Prostate gland (tissue), 2 donors: ENCODE measurements around the gene UPK1A. TPM values are rescaled to one million over a fixed set of nuclear protein-coding genes. Genes with fewer than 3 reads are reported as not detected.
A peak's percentile ranks its signal among the peaks of the same experiment; 100 is the strongest.

Experiments
- DNase-seq: peaks from one replicate; pipeline ENCODE4 v3.0.0-alpha.2; 2019; ENCODE audit warnings: low spot score
- H3K27ac ChIP-seq, 2 donors: fragments of 200-600 bp; sonication (generic); 2 replicates each; pipeline ENCODE4 v1.5.1; 2017 to 2019
- H3K27me3 ChIP-seq: fragments of 200-600 bp; sonication (generic); replicated peaks from 2 replicates; pipeline ENCODE4 v1.5.1; 2019; ENCODE audit not compliant: insufficient read depth
- H3K36me3 ChIP-seq, 2 donors: fragments of 200-600 bp; sonication (generic); 1 replicate in 1 of 2; 2 replicates in 1 of 2; pipeline versions ENCODE4 v1.5.1 to v1.8.1; 2017 to 2019
- H3K4me1 ChIP-seq: fragments of 200-600 bp; sonication (generic); replicated peaks from 2 replicates; pipeline ENCODE4 v1.5.1; 2019
- H3K4me3 ChIP-seq, 2 donors: fragments of 200-600 bp; sonication (generic); 2 replicates each; pipeline ENCODE4 v1.5.1; 2017 to 2019
- H3K9me3 ChIP-seq: fragments of 200-600 bp; sonication (generic); 2 replicates; pipeline ENCODE4 v1.5.1; 2017
- POLR2A ChIP-seq: fragments of 450-650 bp; IDR thresholded peaks from one replicate; pipeline ENCODE4 v1.6.1; 2016; ENCODE audit warnings: antibody characterized with exemption, mild to moderate bottlenecking
- POLR2AphosphoS5 ChIP-seq: sonication (generic); formaldehyde crosslinking; IDR thresholded peaks from one replicate; pipeline ENCODE4 v1.6.1; 2017; ENCODE audit warnings: antibody characterized with exemption
- WGBS: methylation state at CpG from one replicate; pipeline ENCODE4 v1.1.5; 2018; 5-methylcytosine and 5-hydroxymethylcytosine counted together
- intact Hi-C: fragments of 100-400 bp; cut with DNase I; formaldehyde crosslinking; loops from one replicate; pipeline ENCODE4 v1.14.2; 2022
- total RNA-seq, 2 donors: library from RNA; depleted of rRNA; stranded (reverse); fragments of >200 nt; gene quantifications; one replicate each; pipeline ENCODE4 v1.1.0, GENCODE V29; 2016
- TF ChIP-seq, protein P1 (sequence below), 4 experiments: fragments of 200-600 bp in 2 of 4; fragments of 450-650 bp in 2 of 4; sonication (generic) in 2 of 4; IDR thresholded peaks; 1 replicate in 3 of 4; 2 replicates in 1 of 4; pipeline ENCODE4 v1.5.1; 2016 to 2019; ENCODE audit warnings: antibody characterized with exemption in 4 of 4, mild to moderate bottlenecking in 2 of 4, moderate library complexity in 2 of 4

Gene UPK1A
- 1 to 10 TPM; 3.8 to 5.5 TPM for total RNA-seq

DNA sequence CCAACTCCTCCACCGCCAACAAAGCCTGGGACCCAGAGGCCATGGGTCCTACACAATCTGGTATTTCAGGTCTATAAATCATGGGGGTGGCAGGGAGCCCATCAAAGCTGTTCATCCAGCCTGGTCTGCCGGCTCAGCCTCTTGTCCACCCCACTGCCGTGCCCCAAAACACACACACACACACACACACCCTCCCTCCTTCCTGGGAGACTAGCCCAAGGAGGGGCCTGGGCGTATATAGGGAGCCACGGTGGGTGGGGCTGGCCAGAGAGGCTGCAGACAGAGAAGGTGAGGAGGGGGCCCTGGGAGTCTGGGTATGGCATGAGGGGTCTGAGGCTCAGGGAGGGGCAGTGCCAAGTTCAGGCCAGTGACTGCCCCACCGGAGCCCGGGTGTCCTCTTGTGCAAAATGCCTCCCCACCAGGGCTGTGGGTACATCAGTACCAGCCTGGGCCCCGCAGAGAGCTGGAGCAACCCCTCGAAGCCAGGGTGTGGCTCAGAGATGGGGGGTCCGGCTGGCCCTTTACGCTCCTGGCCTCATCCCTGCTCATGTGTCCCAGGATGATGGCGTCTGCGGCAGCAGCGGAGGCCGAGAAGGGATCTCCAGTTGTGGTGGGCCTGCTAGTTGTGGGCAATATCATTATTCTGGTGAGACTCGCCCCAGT is at the start of gene UPK1A:
Gene UPK1A (plus strand): TSS at position 267 of the 663 bp plus-strand sequence. CDS start 296 bp downstream, at position 563.
- TF ChIP-seq POLR2AphosphoS5 (peak; percentile 70), POLR2A (no peak)
- TF ChIP-seq, protein P1, sequence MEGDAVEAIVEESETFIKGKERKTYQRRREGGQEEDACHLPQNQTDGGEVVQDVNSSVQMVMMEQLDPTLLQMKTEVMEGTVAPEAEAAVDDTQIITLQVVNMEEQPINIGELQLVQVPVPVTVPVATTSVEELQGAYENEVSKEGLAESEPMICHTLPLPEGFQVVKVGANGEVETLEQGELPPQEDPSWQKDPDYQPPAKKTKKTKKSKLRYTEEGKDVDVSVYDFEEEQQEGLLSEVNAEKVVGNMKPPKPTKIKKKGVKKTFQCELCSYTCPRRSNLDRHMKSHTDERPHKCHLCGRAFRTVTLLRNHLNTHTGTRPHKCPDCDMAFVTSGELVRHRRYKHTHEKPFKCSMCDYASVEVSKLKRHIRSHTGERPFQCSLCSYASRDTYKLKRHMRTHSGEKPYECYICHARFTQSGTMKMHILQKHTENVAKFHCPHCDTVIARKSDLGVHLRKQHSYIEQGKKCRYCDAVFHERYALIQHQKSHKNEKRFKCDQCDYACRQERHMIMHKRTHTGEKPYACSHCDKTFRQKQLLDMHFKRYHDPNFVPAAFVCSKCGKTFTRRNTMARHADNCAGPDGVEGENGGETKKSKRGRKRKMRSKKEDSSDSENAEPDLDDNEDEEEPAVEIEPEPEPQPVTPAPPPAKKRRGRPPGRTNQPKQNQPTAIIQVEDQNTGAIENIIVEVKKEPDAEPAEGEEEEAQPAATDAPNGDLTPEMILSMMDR (IDR thresholded peaks at IDR 0.05), result no peak
- Histone ChIP-seq H3K27me3 (no peaks in the 10 kb centered on the region), H3K9me3 (no peaks in the 10 kb centered on the region), H3K27ac (no peak within 1 kb of the TSS), H3K4me3 (no peak within 1 kb of the TSS), H3K4me1 (no peaks in the 10 kb centered on the region), H3K36me3 (no peaks in the 10 kb centered on the region)
- 35% methylated on average over 7 of the region's 16 CpGs for WGBS
- peak; percentile 63 for DNase-seq
- intact Hi-C loops, result no loop called here

DNA sequence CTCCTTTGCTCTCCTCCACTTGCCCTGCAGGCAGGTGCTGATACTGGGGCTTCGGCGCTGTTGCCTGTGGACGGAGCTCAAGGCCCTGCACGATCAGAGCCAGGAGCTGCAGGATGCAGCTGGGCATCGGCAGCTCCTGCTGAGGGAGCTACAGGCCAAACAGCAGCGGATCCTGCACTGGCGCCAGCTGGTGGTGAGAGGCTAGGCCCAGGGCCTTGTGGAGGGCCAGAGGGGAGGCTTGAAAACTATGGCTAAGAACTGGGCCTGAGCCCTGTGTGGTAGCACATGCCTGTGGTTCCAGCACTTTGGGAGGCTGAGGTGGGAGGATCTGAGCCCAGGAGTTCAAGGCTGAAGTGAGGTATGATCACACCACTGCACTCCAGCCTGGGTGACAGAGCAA is 47.5 kb upstream of the UPK1A start:
- DNase-seq, result no peak
- Histone ChIP-seq H3K27ac (no peak overlapping the region), H3K27me3 (no peaks in the 10 kb centered on the region), H3K9me3 (no peaks in the 10 kb centered on the region), H3K36me3 (no peaks in the 10 kb centered on the region), H3K4me1 (no peaks in the 10 kb centered on the region), H3K4me3 (no peak overlapping the region)
- WGBS, result 77% methylated on average over 7 of the region's 7 CpGs
- intact Hi-C loops, result no loop called here
- no peak for TF ChIP-seq POLR2AphosphoS5
- TF ChIP-seq, protein P1 (IDR thresholded peaks at IDR 0.05), result no peak

DNA sequence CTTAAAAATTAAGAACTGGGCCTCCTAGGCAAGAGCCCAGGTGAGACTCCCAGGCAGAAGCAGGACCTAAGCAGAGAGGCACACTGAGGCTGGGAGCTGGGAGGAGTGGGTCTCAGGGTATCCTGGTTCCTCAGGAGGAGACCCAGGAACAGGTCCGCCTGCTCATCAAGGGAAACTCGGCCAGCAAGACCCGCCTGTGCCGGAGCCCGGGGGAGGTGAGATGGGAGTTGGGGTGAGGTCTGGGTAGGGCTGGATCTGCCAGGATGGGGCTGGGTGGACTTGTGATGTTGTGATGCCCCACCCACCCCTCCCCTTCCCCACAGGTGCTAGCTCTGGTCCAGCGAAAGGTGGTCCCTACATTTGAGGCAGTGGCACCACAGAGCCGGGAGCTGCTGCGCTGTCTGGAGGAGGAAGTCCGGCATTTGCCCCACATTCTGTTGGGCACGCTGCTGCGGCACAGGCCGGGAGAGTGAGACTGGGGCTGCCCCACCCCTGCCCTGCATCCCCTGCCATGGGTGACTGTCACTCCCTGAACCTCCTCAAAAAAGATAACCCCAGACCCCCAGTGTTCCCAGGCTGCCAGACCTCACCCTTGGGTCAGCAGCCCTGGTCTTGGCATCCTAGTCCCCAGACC is 46.9 kb upstream of the UPK1A start:
- Histone ChIP-seq H3K27me3 (no peaks in the 10 kb centered on the region), H3K9me3 (no peaks in the 10 kb centered on the region), H3K36me3 (no peaks in the 10 kb centered on the region), H3K4me3 (no peak overlapping the region), H3K27ac (no peak overlapping the region), H3K4me1 (no peaks in the 10 kb centered on the region)
- no peak for DNase-seq
- WGBS, result 92% methylated on average over 12 of the region's 12 CpGs
- intact Hi-C loops, result no loop called here
- TF ChIP-seq, protein P1 (IDR thresholded peaks at IDR 0.05), result no peak
- no peak for TF ChIP-seq POLR2A

DNA sequence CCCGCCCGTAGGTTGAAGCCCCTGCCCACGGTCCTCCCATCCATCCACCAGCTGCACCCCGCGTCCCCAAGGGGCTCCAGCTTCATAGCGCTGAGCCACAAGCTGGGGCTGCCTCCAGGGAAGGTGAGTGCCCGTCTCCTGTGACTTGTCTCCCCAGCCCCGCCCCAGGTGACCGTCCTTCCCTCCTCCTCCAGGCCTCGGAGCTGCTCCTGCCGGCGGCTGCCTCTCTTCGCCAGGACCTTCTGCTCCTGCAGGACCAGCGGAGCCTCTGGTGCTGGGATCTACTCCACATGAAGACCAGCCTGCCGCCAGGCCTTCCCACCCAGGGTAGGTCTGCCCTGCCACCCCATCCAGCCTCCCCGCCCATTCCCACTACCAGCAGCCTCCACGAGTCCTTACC is 46.3 kb upstream of the UPK1A start:
- no peaks in the 10 kb centered on the region for H3K4me1 ChIP-seq
- TF ChIP-seq, protein P1 (IDR thresholded peaks at IDR 0.05), result no peak
- TF ChIP-seq POLR2AphosphoS5, result no peak
- TF ChIP-seq POLR2A, result no peak
- no peak overlapping the region for H3K4me3 ChIP-seq
- H3K36me3 ChIP-seq, result no peaks in the 10 kb centered on the region
- intact Hi-C loops, result no loop called here
- no peak overlapping the region for H3K27ac ChIP-seq
- WGBS, result 95% methylated on average over 17 of the region's 17 CpGs
- no peaks in the 10 kb centered on the region for H3K9me3 ChIP-seq
- DNase-seq, result no peak
- H3K27me3 ChIP-seq, result no peaks in the 10 kb centered on the region

DNA sequence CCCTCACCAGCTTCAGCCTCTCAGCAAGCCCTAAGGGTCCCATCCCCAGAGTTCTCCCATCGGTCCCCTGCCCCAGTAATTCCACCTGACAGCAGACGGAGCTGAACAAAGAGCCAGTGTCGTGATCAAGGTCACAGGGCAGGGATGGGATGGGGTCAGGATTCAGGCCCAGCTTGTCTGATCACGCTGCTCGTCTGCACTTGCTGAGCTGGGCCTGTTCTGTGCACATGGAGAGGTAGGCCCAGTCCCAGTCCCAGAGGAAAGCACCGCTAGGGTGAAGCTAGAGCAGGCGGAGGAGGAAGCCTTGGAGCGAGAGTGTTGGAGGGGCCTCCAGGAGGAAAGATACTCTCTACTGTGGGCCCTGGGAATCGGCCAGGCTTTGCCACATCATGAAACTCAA is 44.6 kb upstream of the UPK1A start:
- intact Hi-C loops, result no loop called here
- TF ChIP-seq, protein P1 (IDR thresholded peaks at IDR 0.05), result no peak
- no peak for TF ChIP-seq POLR2A
- no peak for TF ChIP-seq POLR2AphosphoS5
- H3K4me1 ChIP-seq, result no peaks in the 10 kb centered on the region
- H3K27ac ChIP-seq, result no peak overlapping the region
- DNase-seq, result no peak
- H3K9me3 ChIP-seq, result no peaks in the 10 kb centered on the region
- no peaks in the 10 kb centered on the region for H3K27me3 ChIP-seq
- no peak overlapping the region for H3K4me3 ChIP-seq
- 94% methylated on average over 9 of the region's 9 CpGs for WGBS
- no peaks in the 10 kb centered on the region for H3K36me3 ChIP-seq
